A549 (cell line): ENCODE data around the gene TMEM200C. TPM values are rescaled to one million over a fixed set of nuclear protein-coding genes. Genes with fewer than 3 reads are reported as not detected.

Experiments used
- ATAC-seq, 2 experiments: fragments of 200-7000 bp in 1 of 2; fragments of >200 bp in 1 of 2; cut with Nextera tagmentation in 1 of 2; cut with Tn5 transposase in 1 of 2; 3 replicates each; pipeline versions ENCODE4 v1.8.0 to v1.9.1; 2018 to 2020; ENCODE audit warnings: mild to moderate bottlenecking in 1 of 2, moderate library complexity in 1 of 2
- CTCF ChIA-PET: fragments of 300-600 bp; sonication (Branson Sonifier 250); formaldehyde crosslinking; extraction: SDS; loops from one replicate; lab custom pipeline; 2021; ENCODE audit warnings: antibody characterized with exemption, inconsistent platforms; lab: Yijun Ruan, JAX
- POLR2A ChIA-PET: fragments of 350-600 bp; formaldehyde crosslinking; extraction: SDS; loops from one replicate; lab custom pipeline; 2021; ENCODE audit warnings: antibody characterized with exemption, inconsistent platforms; lab: Yijun Ruan, JAX
- DNase-seq, 2 experiments: peaks; one replicate each; pipeline versions ENCODE4 v3.0.0 to v3.0.0-alpha.2; 2011 to 2016; ENCODE audit warnings: low read depth in 1 of 2, low spot score in 1 of 2
- FAIRE-seq: peaks from 2 replicates; lab custom pipeline; 2011; peaks lifted over from hg19 to GRCh38; lab: Jason Lieb, UNC
- H3K27ac ChIP-seq, 2 experiments: fragments of >200 bp; sonication (Bioruptor Twin); formaldehyde crosslinking; 3 replicates each; pipeline ENCODE4 v1.5.1; 2016 to 2017
- H3K4me1 ChIP-seq: fragments of >200 bp; sonication (Bioruptor Twin); formaldehyde crosslinking; 3 replicates; pipeline ENCODE4 v1.6.1; 2016
- H3K4me2 ChIP-seq: fragments of >200 bp; sonication (Bioruptor Twin); formaldehyde crosslinking; 3 replicates; pipeline ENCODE4 v1.6.1; 2016
- H3K4me3 ChIP-seq: fragments of >200 bp; sonication (Bioruptor Twin); formaldehyde crosslinking; 3 replicates; pipeline ENCODE4 v1.5.1; 2016
- H3K9me3 ChIP-seq: fragments of >200 bp; sonication (Bioruptor Twin); formaldehyde crosslinking; 3 replicates; pipeline ENCODE4 v1.6.1; 2016
- EHF ChIP-seq: fragments of 250-450 bp; sonication (Bioruptor Pico); IDR thresholded peaks from 2 replicates; pipeline ENCODE4 v1.5.0; 2020; ENCODE audit warnings: mild to moderate bottlenecking
- GATA3 ChIP-seq: IDR thresholded peaks from 2 replicates; pipeline ENCODE4 v1.6.1; 2012; ENCODE audit warnings: borderline replicate concordance
- HEYL ChIP-seq: fragments of 250-450 bp; sonication (Bioruptor Pico); IDR thresholded peaks from 2 replicates; pipeline ENCODE4 v1.8.0; 2021; ENCODE audit warnings: mild to moderate bottlenecking, moderate library complexity
- JUN ChIP-seq, 2 experiments: fragments of >200 bp; sonication (Bioruptor Twin); formaldehyde crosslinking; IDR thresholded peaks; 2 replicates in 1 of 2; 3 replicates in 1 of 2; pipeline ENCODE4 v1.6.1; 2016 to 2017
- KDM1A ChIP-seq: fragments of 200-600 bp; sonication (generic); IDR thresholded peaks from 2 replicates; pipeline ENCODE4 v1.6.1; 2016; ENCODE audit warnings: low read depth, mild to moderate bottlenecking
- RFX5 ChIP-seq: fragments of 450-650 bp; IDR thresholded peaks from 2 replicates; pipeline ENCODE4 v1.7.1; 2014; ENCODE audit warnings: antibody characterized with exemption, mild to moderate bottlenecking, moderate library complexity
- SREBF2 ChIP-seq: fragments of 450-650 bp; IDR thresholded peaks from 2 replicates; pipeline ENCODE4 v1.6.1; 2014; ENCODE audit warnings: mild to moderate bottlenecking, moderate library complexity
- WGBS: methylation state at CpG from one replicate; pipeline ENCODE4 v1.1.6; 2017; ENCODE audit errors: missing lambda C conversion rate; 5-methylcytosine and 5-hydroxymethylcytosine counted together
- polyA plus RNA-seq, 4 experiments: library from polyadenylated mRNA; depleted of rRNA in 3 of 4; stranded (reverse); fragments of >200 nt; fragmentation: RNase III in 1 of 4; extraction: RNeasy Plus Mini Kit Qiagen cat#74134 plus additional on column Dnase treatment in 1 of 4; gene quantifications; 2 replicates in 3 of 4; 3 replicates in 1 of 4; pipeline ENCODE4 v1.2.3, GENCODE V29; 2011 to 2017
- small RNA-seq, 6 experiments: library from RNA; depleted of rRNA; stranded (forward); fragments of <200 nt; gene quantifications; one replicate each; pipeline ENCODE3, GENCODE V24; 2012

The TMEM200C gene
- polyA plus RNA-seq, 2 of the 4 experiments (the other 2 are of a cell fraction) = not detected

DNA sequence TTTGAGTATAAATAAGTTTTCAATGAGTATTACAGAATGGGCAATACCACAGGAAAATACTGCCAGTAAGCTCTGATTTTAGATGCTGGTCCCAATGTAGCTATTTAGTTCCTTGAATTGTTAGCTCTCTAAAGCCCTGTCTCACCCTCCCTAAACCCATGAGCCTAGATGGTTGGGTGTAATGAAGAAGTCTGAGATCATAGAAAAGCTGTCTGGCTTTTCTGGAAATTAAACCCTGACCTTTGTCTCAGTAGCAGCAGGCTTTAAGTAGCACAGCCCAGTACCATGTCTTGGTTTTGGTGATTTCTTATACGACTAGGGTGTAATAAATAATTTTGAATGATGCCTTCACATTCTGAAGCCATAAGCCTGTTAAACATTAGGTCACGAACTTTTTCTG is 55.3 kb downstream of the TMEM200C start:
- 4% methylated on average over 2 of the region's 2 CpGs for WGBS
- H3K4me1 ChIP-seq = no peaks in the 10 kb centered on the region
- ChIA-PET CTCF (interaction anchor here (1.1 kb wide), 1 partner anchor 10 kb away, joined by 3 read pairs; no protein-coding TSS in a partner anchor), POLR2A (no interaction called here)
- TF ChIP-seq JUN (IDR thresholded peaks at IDR 0.05) (no peak), SREBF2 (no peak)
- H3K27ac ChIP-seq = no peak overlapping the region
- H3K4me3 ChIP-seq = no peak overlapping the region
- H3K9me3 ChIP-seq = no peaks in the 10 kb centered on the region
- no peak for DNase-seq
- no peak for FAIRE-seq
- no peak for ATAC-seq
- no peak overlapping the region for H3K4me2 ChIP-seq

DNA sequence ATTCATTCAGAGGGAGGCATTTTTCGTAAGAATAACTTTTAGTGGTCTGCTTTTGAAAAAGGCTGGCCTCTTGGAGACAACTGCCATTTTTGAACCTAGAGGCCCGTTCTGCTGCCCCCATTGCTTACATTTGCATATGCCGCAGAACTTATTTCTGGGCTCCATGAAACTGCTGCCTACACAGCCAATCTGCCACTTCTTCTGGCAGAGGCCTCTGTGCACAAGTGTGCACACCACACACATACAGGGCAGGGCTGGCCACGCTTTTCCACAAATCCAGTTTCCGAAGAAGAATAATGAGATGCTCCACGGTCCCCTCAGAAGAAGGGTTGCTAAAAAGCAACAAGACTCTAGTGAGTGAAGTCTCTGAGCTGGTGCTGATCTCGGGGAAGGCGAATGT is 56.2 kb downstream of the TMEM200C start:
- no peaks in the 10 kb centered on the region for H3K9me3 ChIP-seq
- TF ChIP-seq KDM1A (no peak), EHF (CRISPR knock-in tag) (no peak), RFX5 (no peak), GATA3 (no peak), HEYL (CRISPR knock-in tag) (no peak)
- no peak for ATAC-seq
- H3K4me2 ChIP-seq = no peak overlapping the region
- WGBS = 13% methylated on average over 7 of the region's 8 CpGs
- H3K27ac ChIP-seq = no peak overlapping the region
- H3K4me3 ChIP-seq = no peak overlapping the region
- no peak for FAIRE-seq
- DNase-seq = no peak
- H3K4me1 ChIP-seq = no peaks in the 10 kb centered on the region
- CTCF ChIA-PET = interaction anchor here (1.1 kb wide), 1 partner anchor 9 kb away, joined by 3 read pairs; no protein-coding TSS in a partner anchor
- POLR2A ChIA-PET = no interaction called here

Small RNA genes lying within 50 kb of the gene (small RNA-seq; reads per million reads assigned to genes)
- gene MIR3976 = 0 reads per million in 6 experiments
